C4-2B (cell line): ENCODE results near the gene AMZ1.

Experiments
- ZFX ChIP-seq: fragments of 450-650 bp; IDR thresholded peaks from 2 replicates; pipeline ENCODE4 v1.6.1; 2017
- TF ChIP-seq, protein P1 (sequence below): fragments of 450-650 bp; conservative IDR thresholded peaks from 2 replicates; pipeline ENCODE4 v1.5.1; 2017; ENCODE audit warnings: mild to moderate bottlenecking

DNA sequence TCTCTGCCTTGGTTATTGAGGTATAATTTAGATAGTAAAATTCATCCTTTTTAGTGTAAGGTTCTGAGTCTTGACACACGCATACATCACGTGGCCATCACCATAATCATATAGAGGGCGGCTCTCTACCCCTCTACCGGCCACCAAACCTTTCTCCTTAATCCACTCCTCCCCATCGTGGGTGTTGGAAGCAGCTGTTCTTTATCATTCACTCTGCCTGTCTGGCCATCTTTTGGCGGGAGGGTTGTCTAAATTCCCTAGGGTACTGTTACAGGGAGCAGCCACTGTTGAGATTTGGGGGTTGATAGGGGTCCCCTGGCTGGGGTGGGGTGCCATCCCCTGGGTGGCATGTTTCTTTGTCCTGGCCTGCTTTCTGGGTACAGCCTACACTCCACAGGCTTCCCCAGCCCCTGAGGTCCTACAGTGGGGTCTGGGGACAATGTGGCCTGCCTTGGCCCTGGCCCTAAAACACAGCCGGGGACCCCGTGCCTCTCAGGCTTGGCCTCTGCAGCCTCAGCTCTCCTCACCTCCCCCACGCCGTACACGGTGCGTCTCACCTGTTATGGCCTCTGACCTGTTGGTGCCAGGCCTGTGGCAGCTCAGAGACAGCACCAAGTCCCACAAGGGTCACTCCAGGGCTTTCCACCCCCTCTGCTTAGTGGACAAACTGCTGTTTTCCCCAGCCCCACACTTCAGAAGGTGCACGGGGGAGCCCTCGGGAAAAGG lies 17.5 kb downstream of the AMZ1 start:
- TF ChIP-seq, protein P1, sequence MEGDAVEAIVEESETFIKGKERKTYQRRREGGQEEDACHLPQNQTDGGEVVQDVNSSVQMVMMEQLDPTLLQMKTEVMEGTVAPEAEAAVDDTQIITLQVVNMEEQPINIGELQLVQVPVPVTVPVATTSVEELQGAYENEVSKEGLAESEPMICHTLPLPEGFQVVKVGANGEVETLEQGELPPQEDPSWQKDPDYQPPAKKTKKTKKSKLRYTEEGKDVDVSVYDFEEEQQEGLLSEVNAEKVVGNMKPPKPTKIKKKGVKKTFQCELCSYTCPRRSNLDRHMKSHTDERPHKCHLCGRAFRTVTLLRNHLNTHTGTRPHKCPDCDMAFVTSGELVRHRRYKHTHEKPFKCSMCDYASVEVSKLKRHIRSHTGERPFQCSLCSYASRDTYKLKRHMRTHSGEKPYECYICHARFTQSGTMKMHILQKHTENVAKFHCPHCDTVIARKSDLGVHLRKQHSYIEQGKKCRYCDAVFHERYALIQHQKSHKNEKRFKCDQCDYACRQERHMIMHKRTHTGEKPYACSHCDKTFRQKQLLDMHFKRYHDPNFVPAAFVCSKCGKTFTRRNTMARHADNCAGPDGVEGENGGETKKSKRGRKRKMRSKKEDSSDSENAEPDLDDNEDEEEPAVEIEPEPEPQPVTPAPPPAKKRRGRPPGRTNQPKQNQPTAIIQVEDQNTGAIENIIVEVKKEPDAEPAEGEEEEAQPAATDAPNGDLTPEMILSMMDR = no peak
- no peak for TF ChIP-seq ZFX
